ENCODE measurements around the gene KRTAP5-6. TPM values are rescaled to one million over a fixed set of nuclear protein-coding genes. Genes with fewer than 3 reads are reported as not detected.

The KRTAP5-6 gene
- total RNA-seq, 1 donor from 2014 or later = not detected

DNA sequence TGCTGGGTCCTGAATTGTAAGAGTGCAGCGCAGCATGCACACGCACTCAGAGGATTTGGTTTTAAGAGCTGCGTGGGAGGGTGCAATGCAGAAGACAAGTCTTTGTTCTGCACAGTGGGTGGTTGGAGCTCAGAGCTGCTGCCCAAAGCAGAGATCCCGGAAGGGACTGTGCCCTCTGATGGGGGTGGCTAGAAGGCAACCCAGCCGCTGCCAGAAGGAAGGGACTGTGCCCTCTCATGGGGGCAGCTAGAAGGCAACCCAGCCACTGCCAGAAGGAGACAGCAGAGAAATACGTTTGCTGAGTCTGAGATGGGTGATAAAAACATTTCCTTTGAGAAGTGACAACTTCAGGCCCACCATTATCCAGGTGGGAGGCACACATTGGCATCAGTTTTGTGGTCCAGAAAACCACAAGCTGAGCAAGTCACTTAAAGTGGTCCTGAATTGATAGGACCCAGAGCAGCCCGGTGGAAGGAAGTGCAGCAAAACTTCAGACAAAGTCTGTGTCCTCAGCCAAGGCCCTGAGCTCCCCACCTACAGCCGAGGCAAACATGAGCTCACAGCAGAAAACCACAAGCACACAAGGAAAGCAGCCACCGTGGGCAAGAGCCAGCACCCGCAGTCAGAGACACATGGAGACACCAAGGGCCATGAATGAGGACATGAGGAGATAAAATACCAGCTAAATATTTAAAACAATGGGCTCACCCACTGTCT lies 4.3 kb downstream of the KRTAP5-6 start:
- Mint-ChIP-seq H3K27me3 (peaks cover 31% of the 10 kb centered on the region), H3K36me3 (ENCODE audit: insufficient read depth) (no peaks in the 10 kb centered on the region), H3K4me3 (ENCODE audit: low read depth) (no peak overlapping the region), H3K4me1 (ENCODE audit: low read depth) (peaks cover 9% of the 10 kb centered on the region), H3K9me3 (ENCODE audit: low read depth) (no peaks in the 10 kb centered on the region), H3K27ac (peak overlapping the region; percentile 89)
- no peak for DNase-seq (ENCODE audit: low spot score, unreplicated experiment)
- TF ChIP-seq, protein P1, sequence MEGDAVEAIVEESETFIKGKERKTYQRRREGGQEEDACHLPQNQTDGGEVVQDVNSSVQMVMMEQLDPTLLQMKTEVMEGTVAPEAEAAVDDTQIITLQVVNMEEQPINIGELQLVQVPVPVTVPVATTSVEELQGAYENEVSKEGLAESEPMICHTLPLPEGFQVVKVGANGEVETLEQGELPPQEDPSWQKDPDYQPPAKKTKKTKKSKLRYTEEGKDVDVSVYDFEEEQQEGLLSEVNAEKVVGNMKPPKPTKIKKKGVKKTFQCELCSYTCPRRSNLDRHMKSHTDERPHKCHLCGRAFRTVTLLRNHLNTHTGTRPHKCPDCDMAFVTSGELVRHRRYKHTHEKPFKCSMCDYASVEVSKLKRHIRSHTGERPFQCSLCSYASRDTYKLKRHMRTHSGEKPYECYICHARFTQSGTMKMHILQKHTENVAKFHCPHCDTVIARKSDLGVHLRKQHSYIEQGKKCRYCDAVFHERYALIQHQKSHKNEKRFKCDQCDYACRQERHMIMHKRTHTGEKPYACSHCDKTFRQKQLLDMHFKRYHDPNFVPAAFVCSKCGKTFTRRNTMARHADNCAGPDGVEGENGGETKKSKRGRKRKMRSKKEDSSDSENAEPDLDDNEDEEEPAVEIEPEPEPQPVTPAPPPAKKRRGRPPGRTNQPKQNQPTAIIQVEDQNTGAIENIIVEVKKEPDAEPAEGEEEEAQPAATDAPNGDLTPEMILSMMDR (IDR thresholded peaks at IDR 0.05; ENCODE audit: unreplicated experiment) = no peak

DNA sequence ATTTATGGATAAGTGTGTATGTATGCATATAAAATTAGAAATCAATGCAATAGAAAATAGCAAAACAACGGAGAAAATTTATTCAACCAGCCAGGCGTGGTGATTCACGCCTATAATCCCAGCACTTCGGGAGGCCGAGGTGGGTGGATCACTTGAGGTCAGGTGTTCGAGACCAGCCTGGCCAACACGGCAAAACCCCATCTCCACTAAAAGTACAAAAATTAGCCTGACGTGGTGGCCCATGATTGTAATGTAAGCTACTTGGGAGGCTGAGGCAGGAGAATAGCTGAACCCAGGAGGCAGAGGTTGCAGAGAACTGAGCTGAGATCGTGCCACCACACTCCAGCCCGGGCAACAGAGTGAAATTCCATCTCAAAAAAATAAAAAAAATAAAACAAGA lies 5.5 kb downstream of the KRTAP5-6 start:
- Mint-ChIP-seq H3K4me3 (ENCODE audit: low read depth) (no peak overlapping the region), H3K36me3 (ENCODE audit: insufficient read depth) (no peaks in the 10 kb centered on the region), H3K27me3 (peaks cover 34% of the 10 kb centered on the region), H3K27ac (no peak overlapping the region), H3K9me3 (ENCODE audit: low read depth) (peaks cover 4% of the 10 kb centered on the region), H3K4me1 (ENCODE audit: low read depth) (peaks cover 9% of the 10 kb centered on the region)
- no peak for DNase-seq (ENCODE audit: low spot score, unreplicated experiment)
- TF ChIP-seq, protein P1 (IDR thresholded peaks at IDR 0.05; ENCODE audit: unreplicated experiment) = no peak

DNA sequence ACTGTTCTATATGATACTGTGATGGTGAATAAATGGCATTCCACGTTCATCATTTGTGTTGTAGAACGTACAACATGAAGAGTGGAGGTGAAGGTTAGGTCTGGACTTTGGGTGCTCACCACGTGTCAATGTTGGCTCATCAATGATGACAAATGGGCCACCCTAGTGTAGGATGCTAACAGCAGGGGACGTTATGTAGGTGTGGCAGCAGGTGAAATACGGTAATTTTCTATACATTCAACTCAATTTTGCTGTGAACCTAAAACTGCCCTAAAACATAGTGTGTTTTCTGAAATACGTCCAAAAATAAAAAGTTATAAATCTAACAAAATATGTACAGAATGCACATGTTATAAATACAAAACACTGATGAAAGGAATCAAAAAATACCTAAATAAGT lies 6.2 kb downstream of the KRTAP5-6 start:
- no peak overlapping the region for H3K27ac Mint-ChIP-seq
- H3K4me1 Mint-ChIP-seq (ENCODE audit: low read depth) = peaks cover 7% of the 10 kb centered on the region
- H3K36me3 Mint-ChIP-seq (ENCODE audit: insufficient read depth) = no peaks in the 10 kb centered on the region
- peaks cover 34% of the 10 kb centered on the region for H3K27me3 Mint-ChIP-seq
- no peak for DNase-seq (ENCODE audit: low spot score, unreplicated experiment)
- H3K4me3 Mint-ChIP-seq (ENCODE audit: low read depth) = no peak overlapping the region
- TF ChIP-seq, protein P1 (IDR thresholded peaks at IDR 0.05; ENCODE audit: unreplicated experiment) = no peak
- peaks cover 4% of the 10 kb centered on the region for H3K9me3 Mint-ChIP-seq (ENCODE audit: low read depth)

DNA sequence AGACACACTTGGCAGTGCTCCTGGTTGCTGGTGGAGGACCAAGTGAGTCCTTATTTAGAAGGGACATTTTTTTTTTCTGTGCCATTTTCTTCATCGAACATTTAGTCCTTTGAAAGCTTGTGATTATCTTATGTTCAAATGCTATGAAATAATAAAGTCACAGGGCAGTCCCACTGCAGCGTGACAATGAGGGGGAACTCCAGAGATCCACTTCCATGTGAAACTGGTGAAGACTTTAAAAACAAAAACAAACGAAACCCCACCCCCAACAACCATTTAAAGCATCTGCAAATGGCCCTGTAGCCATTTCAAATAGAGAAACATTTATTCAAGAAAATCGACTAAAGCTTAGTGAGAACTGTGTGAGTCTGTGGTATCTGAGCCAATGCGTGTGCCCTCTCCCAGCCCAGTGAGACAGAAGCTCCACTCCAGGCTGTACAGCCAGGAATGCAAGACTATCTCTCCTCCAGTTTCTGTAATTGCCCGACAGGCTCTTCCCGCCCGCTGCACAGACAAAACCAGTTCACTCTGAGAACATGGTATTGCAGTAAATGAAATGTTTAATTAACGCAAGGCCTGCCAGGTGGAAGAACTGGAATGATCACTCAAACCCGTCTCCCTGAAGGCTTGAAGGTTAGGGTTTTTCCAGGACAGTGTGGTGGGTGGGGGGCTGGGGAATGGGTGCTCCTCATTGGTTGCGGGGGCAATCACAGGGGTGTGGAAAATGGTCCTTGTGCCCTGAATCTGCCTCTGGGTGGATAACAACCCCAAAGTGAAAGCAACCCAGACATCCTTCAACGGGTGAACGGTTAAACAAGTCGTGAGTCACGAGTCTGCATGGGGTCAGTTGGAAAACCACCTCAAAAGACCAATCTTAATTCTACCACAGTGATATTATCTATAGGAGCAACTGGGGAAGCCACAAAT lies 8.4 kb downstream of the KRTAP5-6 start:
- H3K4me3 Mint-ChIP-seq (ENCODE audit: low read depth) = no peak overlapping the region
- peaks cover 4% of the 10 kb centered on the region for H3K9me3 Mint-ChIP-seq (ENCODE audit: low read depth)
- H3K27ac Mint-ChIP-seq = no peak overlapping the region
- no peak for DNase-seq (ENCODE audit: low spot score, unreplicated experiment)
- TF ChIP-seq, protein P1 (IDR thresholded peaks at IDR 0.05; ENCODE audit: unreplicated experiment) = no peak
- no peaks in the 10 kb centered on the region for H3K36me3 Mint-ChIP-seq (ENCODE audit: insufficient read depth)
- H3K4me1 Mint-ChIP-seq (ENCODE audit: low read depth) = peaks cover 7% of the 10 kb centered on the region
- H3K27me3 Mint-ChIP-seq = peaks cover 39% of the 10 kb centered on the region

DNA sequence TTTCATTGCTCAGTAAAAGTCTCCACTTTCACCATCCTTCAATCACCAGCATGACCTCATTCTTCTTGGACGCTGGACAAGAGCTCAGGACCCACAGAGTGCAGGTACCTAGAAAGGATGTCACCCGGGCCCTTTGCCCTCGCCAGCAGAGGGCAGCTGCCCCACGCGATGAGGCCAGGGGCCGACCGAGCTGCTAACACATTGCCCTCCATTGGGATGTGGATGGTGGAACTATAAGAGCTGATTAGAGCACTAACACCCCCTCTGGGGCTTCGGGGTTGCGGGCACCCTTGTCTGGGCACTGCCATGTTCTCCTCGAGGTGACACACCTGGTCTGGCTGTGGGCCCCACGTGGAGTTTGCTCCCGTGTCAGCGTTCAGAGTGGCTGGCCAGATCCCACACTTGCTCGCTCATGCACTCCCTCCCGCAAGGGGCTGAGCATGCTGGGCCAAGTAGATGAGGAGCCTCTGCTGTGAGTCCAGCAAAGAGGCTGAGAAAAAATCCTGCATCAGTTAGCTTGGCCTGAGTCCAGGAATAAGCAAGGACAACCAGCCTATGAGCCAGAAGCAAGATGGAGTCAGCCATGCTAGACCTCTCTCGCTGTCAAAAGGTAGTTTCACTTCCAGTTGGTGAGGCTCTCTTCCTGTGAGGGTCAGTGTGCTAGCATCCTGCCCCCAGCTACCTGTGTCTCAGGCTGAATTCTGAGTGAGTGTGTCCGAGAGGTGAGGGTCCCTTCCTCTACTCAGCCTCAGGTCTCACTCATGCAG lies 9.8 kb downstream of the KRTAP5-6 start:
- no peak for DNase-seq (ENCODE audit: low spot score, unreplicated experiment)

More for the DNA sequence above, 9.8 kb downstream of the KRTAP5-6 start:
- Mint-ChIP-seq H3K27ac (no peak overlapping the region), H3K36me3 (ENCODE audit: insufficient read depth) (no peaks in the 10 kb centered on the region), H3K4me3 (ENCODE audit: low read depth) (no peak overlapping the region), H3K9me3 (ENCODE audit: low read depth) (peaks cover 4% of the 10 kb centered on the region), H3K4me1 (ENCODE audit: low read depth) (peaks cover 7% of the 10 kb centered on the region), H3K27me3 (peaks cover 36% of the 10 kb centered on the region)
- TF ChIP-seq, protein P1 (IDR thresholded peaks at IDR 0.05; ENCODE audit: unreplicated experiment) = no peak

Measured in progenitor cell of endocrine pancreas (in vitro differentiated cells).